ENCODE measurements around the gene CAPS2.

The CAPS2 gene

GRCh38 chr12:75305412-75306332 lies 24.5 kb downstream of the CAPS2 start:
- no peak for DNase-seq

- DNase-seq: no peak
These were observed 27.3 kb downstream of the CAPS2 start for GRCh38 chr12:75302781-75303180.

- DNase-seq: no peak
These were observed 27.9 kb downstream of the CAPS2 start for GRCh38 chr12:75302225-75302624.

- DNase-seq: no peak
These were observed 35.3 kb downstream of the CAPS2 start for GRCh38 chr12:75294797-75295196.

- no peak for DNase-seq
These were observed 35.8 kb downstream of the CAPS2 start for GRCh38 chr12:75294336-75294735.

- no peak for DNase-seq
These were observed 39.1 kb downstream of the CAPS2 start for GRCh38 chr12:75291014-75291413.

GRCh38 chr12:75289753-75290152 lies 40.4 kb downstream of the CAPS2 start:
- DNase-seq: peak; percentile 8

GRCh38 chr12:75288860-75289259 lies 41.3 kb downstream of the CAPS2 start:
- no peak for DNase-seq

- no peak for DNase-seq
These were observed 54.4 kb downstream of the CAPS2 start for GRCh38 chr12:75275702-75276101.

- no peak for DNase-seq
These were observed 58.5 kb downstream of the CAPS2 start for GRCh38 chr12:75271576-75271975.

GRCh38 chr12:75270157-75270556 lies 60.0 kb downstream of the CAPS2 start:
- no peak for DNase-seq

- DNase-seq: no peak
These were observed 60.9 kb downstream of the CAPS2 start for GRCh38 chr12:75269209-75269608.

- DNase-seq: no peak
These were observed 69.8 kb downstream of the CAPS2 start for GRCh38 chr12:75260316-75260715.

GRCh38 chr12:75259143-75259542 lies 71.0 kb downstream of the CAPS2 start:
- no peak for DNase-seq

- no peak for DNase-seq
These were observed 72.6 kb downstream of the CAPS2 start for GRCh38 chr12:75257510-75257909.

GRCh38 chr12:75245108-75245507 lies 85.0 kb downstream of the CAPS2 start:
- no peak for DNase-seq

- DNase-seq: no peak
These were observed 90.1 kb downstream of the CAPS2 start for GRCh38 chr12:75239987-75240386.

GRCh38 chr12:75236206-75236605 lies 93.9 kb downstream of the CAPS2 start:
- DNase-seq: no peak

- DNase-seq: no peak
These were observed 103.0 kb downstream of the CAPS2 start for GRCh38 chr12:75227132-75227531.
